ENCODE measurements around the gene FCMR. TPM values are rescaled to one million over a fixed set of nuclear protein-coding genes. Genes with fewer than 3 reads are reported as not detected.
A peak's percentile ranks its signal among the peaks of the same experiment; 100 is the strongest.

FCMR gene
- total RNA-seq, result 711 and 753 TPM in 2 replicates
- 697 TPM for total RNA-seq (2013)
- polyA plus RNA-seq, result 686 and 931 TPM in 2 replicates
- polyA minus RNA-seq, result 670 and 882 TPM in 2 replicates

- H3K79me2 ChIP-seq (ENCODE audit: control insufficient read depth, insufficient read depth, low read length), result peaks cover 99% of the 10 kb centered on the region
- WGBS (ENCODE audit: insufficient coverage), result 3% methylated on average over 3 of the region's 7 CpGs
- peak; percentile 18 for ATAC-seq (ENCODE audit: low read depth)
- TF ChIP-seq CTCF (IDR thresholded peaks at IDR 0.05) (no peak), EZH2 (IDR thresholded peaks at IDR 0.05; ENCODE audit: borderline replicate concordance, insufficient read depth, low read depth, low read length, poor library complexity, severe bottlenecking) (no peak)
- peak within 1 kb of the TSS; percentile 96 for H3K9ac ChIP-seq (ENCODE audit: low read length)
- H3K9me3 Mint-ChIP-seq (ENCODE audit: insufficient read depth), result no peaks in the 10 kb centered on the region
- H2AFZ ChIP-seq (ENCODE audit: insufficient read depth, low read depth, low read length, poor library complexity, severe bottlenecking), result peak within 1 kb of the TSS; percentile 43
- peaks cover 61 to 65% of the 10 kb centered on the region in 2 donors for H3K4me1 ChIP-seq (ENCODE audit: control insufficient read depth in 2 of 2, insufficient read depth in 2 of 2, low read length in 2 of 2)
- ChIA-PET POLR2A (interaction anchor here (1.0 to 4.2 kb wide), 6 partner anchors 10 to 309 kb away, joined by 3 to 81 read pairs (median 10); partner anchors contain the start of gene EIF2D), CTCF (interaction anchor here (0.9 to 13.0 kb wide), 14 partner anchors 9 to 578 kb away, joined by 3 to 723 read pairs (median 8); no protein-coding TSS in a partner anchor)
- H4K20me1 ChIP-seq (ENCODE audit: control insufficient read depth, insufficient read depth, low read length, poor library complexity, severe bottlenecking), result peaks cover 38% of the 10 kb centered on the region
- H3K27me3 Mint-ChIP-seq, result no peaks in the 10 kb centered on the region
- H3K4me2 ChIP-seq (replicated peaks; ENCODE audit: low read depth, low read length, poor library complexity, severe bottlenecking), result peak within 1 kb of the TSS; percentile 81
- H3K36me3 ChIP-seq (replicated peaks in 1 of 2; ENCODE audit: control extremely low read depth in 1 of 2, control insufficient read depth in 1 of 2, extremely low read depth in 1 of 2, insufficient read depth in 2 of 2, low read length in 1 of 2), result peaks cover 3 to 39% of the 10 kb centered on the region in 2 experiments
- peak within 1 kb of the TSS; percentile 69 to 99 (median 84) for H3K4me3 ChIP-seq (ENCODE audit: control extremely low read depth in 1 of 5, extremely low read depth in 1 of 5, insufficient read depth in 1 of 5, low read depth in 2 of 5, low read length in 4 of 5)
- intact Hi-C loops (cut with micrococcal nuclease), result loop anchor here (1.0 to 5.0 kb wide), 3 partner anchors 8 to 575 kb away; partner anchors contain the start of genes CR1, PFKFB2 and YOD1
- peaks cover 33% of the 10 kb centered on the region for H3K4me1 Mint-ChIP-seq
- H3K27ac ChIP-seq (ENCODE audit: low read length in 2 of 2), result peak within 1 kb of the TSS; percentile 88 to 96
- no peak within 1 kb of the TSS for H3K4me3 Mint-ChIP-seq
- no peak within 1 kb of the TSS for H3K27ac Mint-ChIP-seq
- H3K27me3 ChIP-seq (replicated peaks in 1 of 4; ENCODE audit: control extremely low read depth in 1 of 4, control insufficient read depth in 3 of 4, insufficient read depth in 4 of 4, low read length in 3 of 4), result no peaks in the 10 kb centered on the region
- peak; percentile 77 for DNase-seq
- H3K9me3 ChIP-seq (ENCODE audit: control extremely low read depth in 1 of 3, control insufficient read depth in 2 of 3, insufficient read depth in 1 of 3, low read length in 2 of 3), result no peaks in the 10 kb centered on the region
Measured at GRCh38 chr1:206921772-206922265, at the start of gene FCMR. TSS of gene FCMR (minus strand) at chr1:206921941. CDS start at chr1:206921854, 87 bp downstream.

DNA sequence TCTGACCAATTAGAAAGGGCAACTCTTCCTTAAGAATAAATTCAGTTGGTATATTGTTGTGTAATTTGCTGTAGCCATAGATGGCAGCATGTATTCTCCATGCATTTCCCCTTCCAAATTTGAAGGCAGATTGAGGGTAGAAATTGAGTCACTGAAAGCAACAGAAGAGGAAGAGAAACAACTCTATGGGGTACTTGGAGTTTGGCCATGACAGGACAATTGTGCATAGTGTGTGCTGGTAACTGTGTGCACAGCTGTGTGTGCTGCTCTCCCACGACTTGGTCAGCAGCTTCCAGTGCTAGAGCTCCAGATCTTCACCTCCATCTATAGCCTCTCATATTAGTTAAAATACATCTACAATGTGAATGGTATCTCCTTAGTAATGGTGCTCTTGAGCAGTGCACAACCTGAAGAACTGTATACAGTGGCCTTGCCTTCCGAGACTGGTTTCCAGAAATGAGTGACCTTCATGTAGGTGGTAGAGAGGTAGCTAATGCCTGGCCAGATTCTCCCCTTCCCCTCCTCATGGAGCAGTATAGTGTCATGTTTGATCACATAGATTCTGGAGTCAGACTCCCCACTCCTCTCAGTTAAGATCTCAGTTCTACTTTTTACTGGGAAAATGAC lies 49.4 kb upstream of the FCMR start:
- no peak overlapping the region for H3K9ac ChIP-seq (ENCODE audit: low read length)
- H3K9me3 ChIP-seq (ENCODE audit: control extremely low read depth in 1 of 3, control insufficient read depth in 2 of 3, insufficient read depth in 1 of 3, low read length in 2 of 3), result no peaks in the 10 kb centered on the region
- Mint-ChIP-seq H3K4me1 (peaks cover 14% of the 10 kb centered on the region), H3K27ac (no peak overlapping the region), H3K27me3 (no peaks in the 10 kb centered on the region), H3K4me3 (no peak overlapping the region), H3K9me3 (ENCODE audit: insufficient read depth) (no peaks in the 10 kb centered on the region)
- no peaks in the 10 kb centered on the region for H4K20me1 ChIP-seq (ENCODE audit: control insufficient read depth, insufficient read depth, low read length, poor library complexity, severe bottlenecking)
- intact Hi-C loops (cut with micrococcal nuclease), result no loop called here
- TF ChIP-seq EZH2 (IDR thresholded peaks at IDR 0.05; ENCODE audit: borderline replicate concordance, insufficient read depth, low read depth, low read length, poor library complexity, severe bottlenecking) (no peak), CTCF (IDR thresholded peaks at IDR 0.05) (no peak)
- ATAC-seq (ENCODE audit: low read depth) (no peak), DNase-seq (no peak)
- peaks cover 0 to 7% (median 0%) of the 10 kb centered on the region in 4 experiments for H3K27me3 ChIP-seq (replicated peaks in 1 of 4; ENCODE audit: control extremely low read depth in 1 of 4, control insufficient read depth in 3 of 4, insufficient read depth in 4 of 4, low read length in 3 of 4)
- H3K79me2 ChIP-seq (ENCODE audit: control insufficient read depth, insufficient read depth, low read length), result no peaks in the 10 kb centered on the region
- H3K4me3 ChIP-seq (ENCODE audit: control extremely low read depth in 1 of 5, extremely low read depth in 1 of 5, insufficient read depth in 1 of 5, low read depth in 2 of 5, low read length in 4 of 5), result no peak overlapping the region
- no peaks in the 10 kb centered on the region for H3K36me3 ChIP-seq (replicated peaks in 1 of 2; ENCODE audit: control extremely low read depth in 1 of 2, control insufficient read depth in 1 of 2, extremely low read depth in 1 of 2, insufficient read depth in 2 of 2, low read length in 1 of 2)
- peaks cover 8 to 11% of the 10 kb centered on the region in 2 donors for H3K4me1 ChIP-seq (ENCODE audit: control insufficient read depth in 2 of 2, insufficient read depth in 2 of 2, low read length in 2 of 2)
- WGBS (ENCODE audit: insufficient coverage), result no CpG with 5 or more reads among the region's 2 CpGs
- no peak overlapping the region for H3K27ac ChIP-seq (ENCODE audit: low read length in 2 of 2)
- H3K4me2 ChIP-seq (replicated peaks; ENCODE audit: low read depth, low read length, poor library complexity, severe bottlenecking), result no peak overlapping the region
- no peak overlapping the region for H2AFZ ChIP-seq (ENCODE audit: insufficient read depth, low read depth, low read length, poor library complexity, severe bottlenecking)
- ChIA-PET POLR2A (interaction anchor here (1.6 kb wide), 1 partner anchor 22 kb away, joined by 3 read pairs; no protein-coding TSS in a partner anchor), CTCF (interaction anchor here (1.0 to 8.4 kb wide), 5 partner anchors 10 to 307 kb away, joined by 3 to 77 read pairs (median 4); no protein-coding TSS in a partner anchor)

All from B cell (primary cell).